A549 (cell line): Measurements from ENCODE around the gene IARS2.

ENCODE experiments used
- CBX2 ChIP-seq: fragments of 200-600 bp; sonication (generic); IDR thresholded peaks from 2 replicates; pipeline ENCODE4 v1.6.1; 2016; ENCODE audit warnings: low read depth, mild to moderate bottlenecking, borderline replicate concordance
- TF ChIP-seq, protein P1 (sequence below): IDR thresholded peaks from 2 replicates; pipeline ENCODE4 v1.6.1; 2012
- TF ChIP-seq, protein P2 (sequence below): fragments of >200 bp; sonication (Bioruptor Twin); formaldehyde crosslinking; IDR thresholded peaks from 3 replicates; pipeline ENCODE4 v1.5.1; 2016

DNA sequence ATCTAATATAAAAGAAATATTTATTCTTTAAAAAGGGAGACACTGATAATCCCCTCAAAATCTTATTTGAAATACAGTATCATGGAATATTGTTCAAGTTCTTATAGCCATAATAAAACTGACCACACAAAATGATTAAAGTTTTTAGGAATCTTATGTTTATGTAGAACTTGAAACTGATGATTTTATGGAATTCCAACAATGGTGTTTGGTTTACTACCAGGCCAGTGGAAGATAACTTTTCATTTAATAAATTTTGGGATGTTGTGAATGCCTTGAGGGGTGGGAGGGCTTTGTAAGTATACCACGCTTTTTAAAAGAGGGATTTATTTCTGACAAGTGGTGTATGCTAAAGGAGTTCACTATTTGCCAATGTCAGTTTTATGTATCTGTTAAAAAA lies 90.6 kb downstream of the IARS2 start:
- TF ChIP-seq, protein P1, sequence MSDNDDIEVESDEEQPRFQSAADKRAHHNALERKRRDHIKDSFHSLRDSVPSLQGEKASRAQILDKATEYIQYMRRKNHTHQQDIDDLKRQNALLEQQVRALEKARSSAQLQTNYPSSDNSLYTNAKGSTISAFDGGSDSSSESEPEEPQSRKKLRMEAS, result no peak
- TF ChIP-seq, protein P2, sequence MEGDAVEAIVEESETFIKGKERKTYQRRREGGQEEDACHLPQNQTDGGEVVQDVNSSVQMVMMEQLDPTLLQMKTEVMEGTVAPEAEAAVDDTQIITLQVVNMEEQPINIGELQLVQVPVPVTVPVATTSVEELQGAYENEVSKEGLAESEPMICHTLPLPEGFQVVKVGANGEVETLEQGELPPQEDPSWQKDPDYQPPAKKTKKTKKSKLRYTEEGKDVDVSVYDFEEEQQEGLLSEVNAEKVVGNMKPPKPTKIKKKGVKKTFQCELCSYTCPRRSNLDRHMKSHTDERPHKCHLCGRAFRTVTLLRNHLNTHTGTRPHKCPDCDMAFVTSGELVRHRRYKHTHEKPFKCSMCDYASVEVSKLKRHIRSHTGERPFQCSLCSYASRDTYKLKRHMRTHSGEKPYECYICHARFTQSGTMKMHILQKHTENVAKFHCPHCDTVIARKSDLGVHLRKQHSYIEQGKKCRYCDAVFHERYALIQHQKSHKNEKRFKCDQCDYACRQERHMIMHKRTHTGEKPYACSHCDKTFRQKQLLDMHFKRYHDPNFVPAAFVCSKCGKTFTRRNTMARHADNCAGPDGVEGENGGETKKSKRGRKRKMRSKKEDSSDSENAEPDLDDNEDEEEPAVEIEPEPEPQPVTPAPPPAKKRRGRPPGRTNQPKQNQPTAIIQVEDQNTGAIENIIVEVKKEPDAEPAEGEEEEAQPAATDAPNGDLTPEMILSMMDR, result no peak
- TF ChIP-seq CBX2, result no peak
